Caco-2 (cell line): ENCODE measurements around the gene AEN. TPM values are rescaled to one million over a fixed set of nuclear protein-coding genes. Genes with fewer than 3 reads are reported as not detected.

ENCODE experiments used
- BruUV-seq: library from RNA; stranded (reverse); fragments of 400-500 nt; replicated peaks from 2 replicates; lab custom pipeline; 2021; lab: Mats Ljungman, UMichigan
- CTCF ChIA-PET: fragments of 300-600 bp; sonication (Branson Sonifier 250); formaldehyde crosslinking; loops from one replicate; lab custom pipeline; 2022; ENCODE audit warnings: antibody characterized with exemption; lab: Charles Lee
- POLR2A ChIA-PET: fragments of 300-600 bp; sonication (Branson Sonifier 250); formaldehyde crosslinking; loops from one replicate; lab custom pipeline; 2022; ENCODE audit warnings: antibody characterized with exemption; lab: Charles Lee
- DNase-seq, 2 experiments: peaks; one replicate each; pipeline versions ENCODE4 v3.0.0 to v3.0.0-alpha.2; 2020 to 2022
- H3K27me3 ChIP-seq: replicated peaks from 2 replicates; pipeline ENCODE4 v1.6.0; 2011; ENCODE audit warnings: low read length; ENCODE audit not compliant: control insufficient read depth, insufficient read depth
- H3K36me3 ChIP-seq: 2 replicates; pipeline ENCODE4 v1.5.1; 2011; ENCODE audit warnings: low read length; ENCODE audit not compliant: control insufficient read depth, insufficient read depth
- H3K4me1 ChIP-seq: fragments of 250-450 bp; sonication (Bioruptor Pico); 2 replicates; pipeline ENCODE4 v1.5.1; 2020; ENCODE audit warnings: mild to moderate bottlenecking
- H3K4me3 ChIP-seq: 2 replicates; pipeline ENCODE4 v1.5.1; 2011; ENCODE audit warnings: low read depth, mild to moderate bottlenecking, control low read depth, low read length
- H3K9me3 ChIP-seq: fragments of 250-450 bp; sonication (Bioruptor Pico); 2 replicates; pipeline ENCODE4 v1.5.1; 2020; ENCODE audit warnings: mild to moderate bottlenecking, moderate library complexity
- H3K27ac Mint-ChIP-seq: one replicate; pipeline ENCODE4 v1.8.0; 2022; ENCODE audit warnings: mixed read lengths; ENCODE audit not compliant: unreplicated experiment
- H3K27me3 Mint-ChIP-seq: one replicate; pipeline ENCODE4 v1.8.0; 2022; ENCODE audit warnings: mixed read lengths; ENCODE audit not compliant: insufficient read depth, unreplicated experiment
- H3K36me3 Mint-ChIP-seq: one replicate; pipeline ENCODE4 v1.8.0; 2022; ENCODE audit warnings: mild to moderate bottlenecking, mixed read lengths; ENCODE audit not compliant: insufficient read depth, unreplicated experiment
- H3K4me1 Mint-ChIP-seq: one replicate; pipeline ENCODE4 v1.8.0; 2022; ENCODE audit warnings: low read depth, mixed read lengths; ENCODE audit not compliant: unreplicated experiment
- H3K4me3 Mint-ChIP-seq: one replicate; pipeline ENCODE4 v1.8.0; 2022; ENCODE audit warnings: mild to moderate bottlenecking, moderate library complexity, mixed read lengths; ENCODE audit not compliant: unreplicated experiment
- H3K9me3 Mint-ChIP-seq: one replicate; pipeline ENCODE4 v1.8.0; 2022; ENCODE audit warnings: mixed read lengths; ENCODE audit not compliant: unreplicated experiment
- CTCF ChIP-seq, 2 experiments: fragments of 200-600 bp in 1 of 2; IDR thresholded peaks; 1 replicate in 1 of 2; 2 replicates in 1 of 2; pipeline versions ENCODE4 v1.5.1 to v1.8.0; 2011 to 2022; ENCODE audit warnings: antibody characterized with exemption in 1 of 2, control low read depth in 1 of 2, inconsistent platforms in 1 of 2, low read depth in 1 of 2, low read length in 1 of 2, mild to moderate bottlenecking in 1 of 2, moderate library complexity in 1 of 2; ENCODE audit not compliant: insufficient read depth in 1 of 2, severe bottlenecking in 1 of 2, unreplicated experiment in 1 of 2
- intact Hi-C: fragments of 100-400 bp; cut with micrococcal nuclease; formaldehyde crosslinking; loops from one replicate; pipeline ENCODE4 v1.10.0; 2022; ENCODE audit not compliant: unreplicated experiment
- total RNA-seq: library from RNA; stranded (reverse); gene quantifications from 2 replicates; pipeline ENCODE4 v1.2.3, GENCODE V29; 2022

AEN gene
- total RNA-seq, 1 experiment from 2014 or later = 33.2 TPM

DNA sequence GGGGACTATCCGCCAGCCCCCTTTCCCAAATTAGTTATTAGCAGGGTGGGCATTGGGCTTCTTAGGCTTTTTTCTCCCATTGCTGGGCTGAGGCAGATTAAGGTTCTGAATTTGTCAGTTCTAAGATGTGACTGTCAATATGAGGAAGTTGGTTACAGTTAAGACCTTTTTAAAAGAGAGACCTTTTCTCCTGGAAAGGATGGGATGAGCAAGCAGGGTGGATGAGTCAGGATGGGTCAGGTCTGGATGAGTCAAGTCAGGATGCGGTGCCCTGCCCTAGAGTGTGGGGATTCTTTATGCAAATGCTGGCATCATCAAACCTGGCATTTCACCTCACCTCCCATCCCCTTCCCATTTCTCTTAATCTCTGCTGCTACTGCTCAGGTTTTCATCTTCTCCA, 1.9 kb downstream of the AEN start:
- POLR2A ChIA-PET = no interaction called here
- no peak for DNase-seq
- CTCF ChIA-PET = interaction anchor here (2.1 kb wide), 1 partner anchor 41 kb away, joined by 6 read pairs; no protein-coding TSS in a partner anchor
- H3K27me3 ChIP-seq = no peaks in the 10 kb centered on the region
- Mint-ChIP-seq H3K36me3 (peaks cover 46% of the 10 kb centered on the region), H3K4me3 (peak overlapping the region; percentile 91), H3K9me3 (no peaks in the 10 kb centered on the region), H3K27ac (no peak overlapping the region), H3K4me1 (peaks cover 24% of the 10 kb centered on the region), H3K27me3 (no peaks in the 10 kb centered on the region)
- no peaks in the 10 kb centered on the region for H3K9me3 ChIP-seq
- H3K4me3 ChIP-seq = no peak overlapping the region
- no peaks in the 10 kb centered on the region; the same call in 1 of the 2 replicates for H3K36me3 ChIP-seq
- intact Hi-C loops = no loop called here
- no peak for TF ChIP-seq CTCF (IDR thresholded peaks at IDR 0.05; ENCODE audit: insufficient read depth in 1 of 2, low read depth in 1 of 2, low read length in 1 of 2, severe bottlenecking in 1 of 2, unreplicated experiment in 1 of 2)
- no TSS peak for BruUV-seq
- peaks cover 7% of the 10 kb centered on the region; the same call in 1 of the 2 replicates for H3K4me1 ChIP-seq

- Histone ChIP-seq H3K4me3 (no peak overlapping the region), H3K4me1 (peaks cover 7% of the 10 kb centered on the region; the same call in 1 of the 2 replicates), H3K9me3 (no peaks in the 10 kb centered on the region), H3K27me3 (no peaks in the 10 kb centered on the region), H3K36me3 (no peaks in the 10 kb centered on the region; the same call in 1 of the 2 replicates)
- BruUV-seq = no TSS peak
- DNase-seq = no peak
- TF ChIP-seq CTCF (IDR thresholded peaks at IDR 0.05; ENCODE audit: insufficient read depth in 1 of 2, low read depth in 1 of 2, low read length in 1 of 2, severe bottlenecking in 1 of 2, unreplicated experiment in 1 of 2) = no peak
- H3K36me3 Mint-ChIP-seq = peaks cover 52% of the 10 kb centered on the region
- H3K27me3 Mint-ChIP-seq = no peaks in the 10 kb centered on the region
- peak overlapping the region; percentile 71 for H3K27ac Mint-ChIP-seq
- peak overlapping the region; percentile 91 for H3K4me3 Mint-ChIP-seq
- no peaks in the 10 kb centered on the region for H3K9me3 Mint-ChIP-seq
- intact Hi-C loops = loop anchor here (1.0 kb wide), 1 partner anchor 32 kb away; no protein-coding TSS in a partner anchor
- H3K4me1 Mint-ChIP-seq = peaks cover 24% of the 10 kb centered on the region
- ChIA-PET POLR2A (interaction anchor here (2.2 kb wide), 1 partner anchor 15 kb away, joined by 10 read pairs; the partner anchor contains the start of gene ISG20), CTCF (interaction anchor here (1.5 to 2.1 kb wide), 2 partner anchors 15 to 41 kb away, joined by 6 to 26 read pairs; partner anchors contain the start of gene ISG20)
Observed at GRCh38 chr15:88623632-88624031, 2.5 kb downstream of the AEN start.

GRCh38 chr15:88624156-88624970, 3.2 kb downstream of the AEN start:
- Histone ChIP-seq H3K36me3 (no peaks in the 10 kb centered on the region; the same call in 1 of the 2 replicates), H3K4me1 (peaks cover 7% of the 10 kb centered on the region; the same call in 1 of the 2 replicates), H3K9me3 (no peaks in the 10 kb centered on the region), H3K27me3 (no peaks in the 10 kb centered on the region), H3K4me3 (no peak overlapping the region)
- peak overlapping the region; percentile 8 for H3K4me3 Mint-ChIP-seq
- peak overlapping the region; percentile 71 for H3K27ac Mint-ChIP-seq
- no peaks in the 10 kb centered on the region for H3K9me3 Mint-ChIP-seq
- BruUV-seq = no TSS peak
- ChIA-PET CTCF (interaction anchor here (0.6 to 2.1 kb wide), 6 partner anchors 14 to 280 kb away, joined by 3 to 26 read pairs (median 4); partner anchors contain the start of gene ISG20), POLR2A (interaction anchor here (0.6 to 2.2 kb wide), 3 partner anchors 14 to 149 kb away, joined by 3 to 10 read pairs (median 3); partner anchors contain the start of gene ISG20)
- H3K4me1 Mint-ChIP-seq = peaks cover 24% of the 10 kb centered on the region
- peaks cover 57% of the 10 kb centered on the region for H3K36me3 Mint-ChIP-seq
- peak; percentile 34 to 46 for TF ChIP-seq CTCF (IDR thresholded peaks at IDR 0.05; ENCODE audit: insufficient read depth in 1 of 2, low read depth in 1 of 2, low read length in 1 of 2, severe bottlenecking in 1 of 2, unreplicated experiment in 1 of 2)
- DNase-seq = peak in 1 of 2 experiments; percentile 26
- intact Hi-C loops = loop anchor here (1.0 kb wide), 1 partner anchor 31 kb away; no protein-coding TSS in a partner anchor
- H3K27me3 Mint-ChIP-seq = no peaks in the 10 kb centered on the region
